SK-MEL-5 (cell line): Measurements from ENCODE around the gene MINDY4. TPM values are rescaled to one million over a fixed set of nuclear protein-coding genes. Genes with fewer than 3 reads are reported as not detected.

Experiments used
- DNase-seq: peaks from one replicate; pipeline ENCODE4 v3.0.0-alpha.2; 2016; ENCODE audit warnings: low read depth, low spot score
- in situ Hi-C: cut with HindIII; loops from 2 replicates; pipeline ENCODE4 v1.10.0; 2016; ENCODE audit warnings: low sequenced_read_pairs, high pct_unique_total_duplicates, low pct_unique_long_range_greater_than_20kb
- total RNA-seq: library from RNA; depleted of rRNA; stranded (reverse); fragments of >200 nt; shearing (Covaris generic); gene quantifications from 2 replicates; pipeline ENCODE4 v1.2.3, GENCODE V29; 2014

The MINDY4 gene
- total RNA-seq, 1 experiment from 2014 or later, result 5.2 TPM

- in situ Hi-C loops, result no loop called here
- DNase-seq, result no peak
Measured at GRCh38 chr7:30840141-30841024, 69.2 kb downstream of the MINDY4 start.

DNA sequence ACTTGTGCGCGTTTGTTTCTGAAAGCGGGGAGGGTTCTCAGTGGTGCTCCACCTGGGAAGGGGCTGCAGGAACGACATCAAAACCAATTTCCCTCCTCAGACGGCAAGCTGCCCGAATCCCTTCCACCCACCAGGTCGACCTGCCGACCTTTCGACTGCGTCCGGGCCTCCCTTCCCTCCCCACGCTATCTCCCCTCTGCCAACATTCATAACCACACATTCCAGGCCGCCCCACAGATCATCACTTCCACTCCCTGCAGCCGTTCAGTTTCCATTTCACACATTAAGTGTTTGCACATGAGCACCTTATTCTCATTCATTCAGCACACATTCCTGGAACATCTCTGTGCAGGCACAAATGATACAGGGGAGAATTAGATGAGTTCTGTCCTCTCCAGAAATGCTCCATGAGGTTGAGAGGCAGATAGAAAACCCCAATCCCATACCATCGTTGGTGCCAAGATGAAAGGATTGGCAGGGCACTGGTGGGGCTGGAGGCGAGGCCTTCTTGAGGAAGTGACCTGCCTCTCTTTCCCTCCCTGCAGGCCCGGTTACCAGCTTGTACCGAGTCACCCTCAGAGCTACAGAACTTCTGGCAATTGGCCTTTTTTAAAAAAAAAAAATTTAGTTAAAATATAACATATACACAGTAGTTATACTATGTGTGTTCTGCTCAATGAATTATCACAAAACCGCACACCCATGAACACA is 70.0 kb downstream of the MINDY4 start:
- in situ Hi-C loops, result no loop called here
- no peak for DNase-seq

GRCh38 chr7:30841801-30842541 is 70.8 kb downstream of the MINDY4 start:
- in situ Hi-C loops, result no loop called here
- no peak for DNase-seq

DNA sequence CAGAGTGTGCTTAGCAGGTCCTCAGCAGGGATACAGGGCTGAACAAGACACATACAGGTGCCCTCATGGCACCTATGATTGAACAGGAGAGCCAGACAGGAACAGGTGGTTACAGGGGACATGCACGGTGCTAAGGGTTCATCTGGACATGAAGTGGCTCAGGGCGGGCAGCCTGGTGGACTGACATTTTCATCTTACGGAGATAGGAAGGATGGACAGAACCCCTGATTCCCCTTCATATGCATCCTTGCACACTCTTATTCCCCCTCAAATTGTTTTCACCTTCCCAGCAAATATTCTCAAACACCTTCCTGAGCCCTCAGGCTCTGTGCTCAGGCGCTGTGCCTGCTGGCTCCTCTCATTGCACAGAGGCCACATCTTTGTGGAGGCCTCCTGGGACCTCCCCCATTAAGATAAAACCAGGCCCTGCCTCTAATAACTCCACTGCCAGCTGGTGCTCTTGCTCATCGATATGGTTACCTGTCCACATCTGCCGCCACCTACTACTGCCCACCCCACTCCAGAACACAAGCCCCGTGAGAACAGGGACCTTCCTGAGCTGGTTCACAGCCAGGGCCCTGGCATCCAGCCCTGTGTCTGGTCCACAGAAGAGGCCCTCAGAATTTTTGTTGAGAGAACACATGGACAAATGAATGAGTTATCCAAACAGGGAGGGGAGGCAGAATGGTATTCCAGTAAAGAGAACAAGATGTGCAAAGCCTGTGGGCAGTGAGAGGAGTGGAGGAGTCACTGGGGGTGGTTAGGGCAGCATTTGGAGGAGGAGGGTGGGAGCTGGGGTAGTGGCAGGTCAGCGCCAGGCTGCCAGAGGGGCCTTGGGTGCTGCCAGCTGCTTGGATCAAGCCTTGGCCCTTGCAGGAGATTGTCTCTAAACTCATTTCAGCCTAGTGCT is 71.6 kb downstream of the MINDY4 start:
- no peak for DNase-seq
- in situ Hi-C loops, result no loop called here

- no peak for DNase-seq
- in situ Hi-C loops, result no loop called here
Measured at GRCh38 chr7:30843741-30844482, 72.7 kb downstream of the MINDY4 start.

GRCh38 chr7:30844483-30844874 is 73.3 kb downstream of the MINDY4 start:
- in situ Hi-C loops, result no loop called here
- DNase-seq, result no peak

DNA sequence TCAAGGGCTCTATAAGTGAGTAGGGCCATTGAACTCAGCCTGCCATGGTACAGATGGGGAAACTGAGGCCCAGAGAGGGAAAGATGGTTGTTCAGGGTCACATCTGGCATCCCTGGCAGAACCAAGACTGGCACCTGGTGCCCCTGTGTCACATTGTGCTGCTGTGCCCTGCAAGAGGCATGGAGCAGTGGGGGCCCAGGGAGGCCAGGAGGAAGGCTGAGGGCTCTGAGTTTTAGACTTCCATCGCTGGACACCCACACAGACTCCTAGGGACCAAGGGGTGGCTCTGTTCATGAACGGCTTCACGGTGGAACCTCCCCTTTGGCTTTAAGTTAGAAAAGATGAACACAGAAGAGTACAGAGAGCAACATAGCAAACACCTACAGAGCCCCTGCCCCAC is 73.7 kb downstream of the MINDY4 start:
- no peak for DNase-seq
- in situ Hi-C loops, result no loop called here

DNA sequence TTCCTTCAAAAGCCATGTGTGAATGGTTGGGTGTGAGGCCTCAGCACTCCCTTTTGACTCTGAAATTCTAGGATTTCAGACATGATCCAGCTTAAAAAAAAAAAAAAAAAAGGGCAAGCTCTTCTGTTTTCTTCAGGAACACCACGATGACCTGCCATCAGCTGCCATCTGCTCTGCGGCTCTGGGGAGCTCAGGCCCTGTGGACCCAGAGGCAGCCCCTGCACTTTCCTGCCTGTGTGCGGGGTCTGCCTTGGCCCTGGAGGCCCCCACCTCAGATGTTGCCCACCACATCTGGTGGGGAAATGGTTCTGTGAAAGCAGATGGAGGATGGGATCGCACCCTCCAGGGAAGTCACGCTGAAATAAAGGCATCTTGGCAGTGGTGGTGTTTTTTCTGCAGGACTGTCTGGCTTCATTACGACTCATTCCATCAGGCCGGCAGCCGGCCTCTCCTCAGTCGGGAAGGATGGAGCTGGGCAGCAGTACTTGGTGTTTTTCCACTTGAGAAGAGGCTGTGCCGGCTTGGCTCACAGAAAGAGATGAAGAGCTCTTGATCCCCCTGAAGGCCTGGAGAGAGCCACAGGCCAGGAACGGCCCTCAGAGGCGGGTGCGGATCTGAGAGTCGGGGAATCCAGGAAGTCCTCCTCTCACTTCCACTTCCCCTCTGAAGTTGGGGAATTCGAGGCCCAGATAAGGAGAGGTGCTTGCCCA is 74.4 kb downstream of the MINDY4 start:
- no peak for DNase-seq
- in situ Hi-C loops, result no loop called here

DNA sequence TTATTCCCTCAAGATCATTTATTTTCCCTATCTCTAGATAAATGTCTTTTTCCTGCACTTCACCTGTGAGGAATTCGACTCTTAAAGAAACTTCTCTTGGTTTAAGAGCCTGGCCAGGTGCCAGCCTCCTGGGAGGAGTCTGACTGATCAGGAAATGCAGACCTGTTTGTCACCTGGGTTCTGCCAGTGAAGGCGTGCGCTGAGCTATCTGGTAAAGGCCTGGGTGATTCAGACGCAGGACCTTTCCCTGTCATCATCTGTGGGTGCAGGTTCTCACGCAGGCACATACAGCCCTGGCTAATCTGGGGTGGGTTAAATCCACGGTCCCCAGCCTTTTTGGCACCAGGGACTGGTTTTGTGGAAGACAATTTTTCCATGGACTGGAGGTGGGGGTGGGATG is 75.2 kb downstream of the MINDY4 start:
- in situ Hi-C loops, result no loop called here
- DNase-seq, result no peak

GRCh38 chr7:30848121-30848855 is 77.1 kb downstream of the MINDY4 start:
- in situ Hi-C loops, result no loop called here
- no peak for DNase-seq

GRCh38 chr7:30849565-30849964 is 78.3 kb downstream of the MINDY4 start:
- in situ Hi-C loops, result no loop called here

DNA sequence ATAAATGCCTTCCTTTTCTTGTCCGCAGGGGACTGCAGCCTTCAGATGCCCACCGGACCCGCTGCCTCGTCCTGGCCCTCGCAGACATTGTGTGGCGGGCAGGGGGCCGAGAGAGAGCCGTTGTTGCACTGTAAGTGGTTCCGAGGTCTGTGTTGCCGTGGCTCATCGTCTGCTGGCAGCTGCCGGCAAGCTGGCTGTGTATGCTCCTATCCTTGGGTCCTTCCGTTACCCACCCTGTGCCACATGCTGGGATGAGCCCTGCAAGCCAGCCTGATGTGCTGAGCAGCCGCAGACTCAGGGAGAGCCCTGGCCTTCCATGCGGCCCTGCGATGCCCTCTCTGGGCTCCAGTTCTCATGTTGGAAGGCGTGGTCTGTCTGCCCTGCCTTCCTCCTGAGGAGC is 79.2 kb downstream of the MINDY4 start:
- DNase-seq, result no peak
- in situ Hi-C loops, result no loop called here

More at GRCh38 chr7:30849565-30849964, 78.3 kb downstream of the MINDY4 start:
- no peak for DNase-seq

DNA sequence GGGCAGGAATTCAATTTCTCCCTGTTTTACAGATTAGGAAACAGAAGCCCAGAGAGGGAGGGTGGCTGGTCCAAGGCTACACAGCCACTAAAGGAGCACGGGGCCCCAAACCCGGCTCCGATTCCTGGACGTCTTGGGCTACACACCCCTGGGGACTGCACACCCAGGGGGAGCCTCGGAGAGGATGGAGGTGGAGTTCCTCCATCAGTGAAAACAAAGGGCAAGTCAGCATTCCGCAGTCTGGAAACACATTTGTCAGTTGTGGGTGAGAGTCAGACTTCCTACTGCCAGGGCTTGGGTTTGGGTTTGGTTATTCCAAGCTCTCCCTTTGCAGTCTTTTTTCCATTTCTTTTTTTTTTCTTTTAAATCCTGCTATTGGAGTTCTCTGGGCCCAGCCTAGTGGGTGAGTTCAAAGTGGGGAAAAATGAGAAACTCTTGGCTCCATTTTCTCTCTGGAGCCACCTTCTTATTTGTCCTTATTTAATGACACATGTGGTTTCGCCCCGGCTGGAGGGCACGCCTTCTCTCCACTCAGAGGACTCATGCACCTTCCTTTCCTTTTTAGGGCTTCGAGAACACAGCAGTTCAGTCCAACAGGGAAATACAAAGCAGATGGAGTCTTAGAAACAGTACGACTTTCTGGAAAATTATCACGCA is 80.6 kb downstream of the MINDY4 start:
- DNase-seq, result no peak
- in situ Hi-C loops, result no loop called here

DNA sequence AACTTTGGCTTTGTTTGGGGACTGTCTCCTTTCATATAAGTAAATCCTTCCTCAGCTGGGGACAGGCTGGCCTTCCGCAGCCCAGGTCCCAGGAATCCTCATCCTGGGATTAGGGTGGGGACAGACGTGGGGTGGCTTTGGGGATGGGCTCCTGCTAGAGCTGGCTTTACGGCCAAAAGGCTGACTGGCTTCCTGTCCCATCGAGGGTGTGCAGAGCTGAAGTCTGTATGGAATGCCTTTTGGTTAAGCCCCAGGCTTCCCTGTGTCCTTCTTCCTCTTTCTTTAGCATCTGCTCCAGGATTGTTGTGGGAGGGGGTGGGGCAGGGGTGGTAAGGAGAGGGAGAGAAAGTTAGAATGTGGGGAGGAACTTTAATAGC is 81.1 kb downstream of the MINDY4 start:
- in situ Hi-C loops, result no loop called here
- no peak for DNase-seq

DNA sequence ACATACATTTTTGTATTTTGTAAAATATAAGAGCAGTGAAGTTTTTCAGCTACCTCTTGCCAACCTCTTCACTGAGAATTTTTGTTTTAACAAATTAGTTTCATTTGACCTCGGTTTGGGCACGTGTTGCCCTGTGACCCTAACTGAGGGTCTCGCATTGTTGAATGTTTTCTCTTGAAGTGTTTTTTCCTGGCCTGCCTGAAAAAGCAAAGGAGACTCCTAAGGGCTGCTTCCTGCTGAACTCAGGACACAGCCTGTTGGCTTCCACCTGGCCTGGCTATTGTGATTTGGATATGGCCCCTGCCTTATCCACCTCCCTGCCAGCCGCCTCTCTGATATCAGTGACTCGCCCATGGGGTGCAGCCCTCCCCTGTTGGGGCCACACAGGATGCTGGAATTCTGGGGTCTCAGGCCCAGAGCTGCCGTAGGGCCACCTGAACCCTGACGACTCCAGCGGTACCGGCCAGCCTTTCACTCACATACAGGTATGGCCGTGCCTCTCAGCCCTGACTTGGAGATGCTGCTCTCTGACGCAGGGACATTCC is 81.6 kb downstream of the MINDY4 start:
- DNase-seq, result no peak
- in situ Hi-C loops, result no loop called here
